ENCODE data around the gene CELF3. TPM values are rescaled to one million over a fixed set of nuclear protein-coding genes. Genes with fewer than 3 reads are reported as not detected.

Gene CELF3
- total and polyA plus RNA-seq, 9 of the 15 experiments (the other 6 are each of a cell fraction or from before 2014, with no cell fraction given), result not detected

- TF ChIP-seq AFF4 (CRISPR knock-in tag; IDR thresholded peaks at IDR 0.05), result no peak
- no peak for TF ChIP-seq BMI1 (IDR thresholded peaks at IDR 0.05; ENCODE audit: low read length)
- TF ChIP-seq CBFA2T3 (IDR thresholded peaks at IDR 0.05), result peak; percentile 98
- 0 out of 2 replicates have a peak, but pooled peaks have one; percentile 20 for TF ChIP-seq SMARCC2 (IDR thresholded peaks at IDR 0.05; ENCODE audit: low read depth)
- TF ChIP-seq RBM15 (IDR thresholded peaks at IDR 0.05; ENCODE audit: insufficient read depth, low read length), result no peak
- no peak for TF ChIP-seq E2F1 (CRISPR knock-in tag; IDR thresholded peaks at IDR 0.05)
- TF ChIP-seq ZBTB40 (IDR thresholded peaks at IDR 0.05), result no peak
- no peak for TF ChIP-seq ZBTB40 (CRISPR knock-in tag; IDR thresholded peaks at IDR 0.05)
- no peak for TF ChIP-seq ZNF311 (CRISPR knock-in tag; IDR thresholded peaks at IDR 0.05)
- no peak for TF ChIP-seq BDP1 (IDR thresholded peaks at IDR 0.05; ENCODE audit: insufficient read depth, insufficient read length)
- no peak for TF ChIP-seq MAFK (IDR thresholded peaks at IDR 0.05; ENCODE audit: low read length)
- TF ChIP-seq JUND (IDR thresholded peaks at IDR 0.05; ENCODE audit: borderline replicate concordance, low read depth, low read length), result peak; percentile 38; the same call in 1 of the 2 replicates
- TF ChIP-seq JUND (tag; IDR thresholded peaks at IDR 0.05; ENCODE audit: borderline replicate concordance, low read depth, low read length), result 0 out of 3 replicates have a peak, but pooled peaks have one; percentile 37
Observed at GRCh38 chr1:151714820-151715725, 1.5 kb downstream of the CELF3 start (continued).
